CD4-positive, alpha-beta T cell treated with Interleukin-15 for 1 hour (primary cell): Measurements from ENCODE around the gene NT5C.
A peak's percentile ranks its signal among the peaks of the same experiment; 100 is the strongest.
"Not testable (repeated sequence)": the region's sequence is repeated elsewhere in the genome, so short reads cannot be mapped to it uniquely, and the experiment has no call there.

ENCODE experiments used
- DNase-seq: peaks from one replicate; pipeline ENCODE4 v3.0.0-alpha.2; 2020

The NT5C gene

GRCh38 chr17:75142236-75142971 lies 10.9 kb upstream of the NT5C start:
- no peak for DNase-seq

- DNase-seq: no peak
Observed at GRCh38 chr17:75138519-75138918, 7.0 kb upstream of the NT5C start.

- DNase-seq: not testable (repeated sequence)
Observed at GRCh38 chr17:75137762-75138161, 6.2 kb upstream of the NT5C start.

- no peak for DNase-seq
Observed at GRCh38 chr17:75135946-75136345, 4.4 kb upstream of the NT5C start.

- DNase-seq: no peak
Observed at GRCh38 chr17:75135452-75135851, 3.9 kb upstream of the NT5C start.

- DNase-seq: not testable (repeated sequence)
Observed at GRCh38 chr17:75133607-75134347, 2.2 kb upstream of the NT5C start.

GRCh38 chr17:75133001-75133400 lies 1.5 kb upstream of the NT5C start:
- no peak for DNase-seq

GRCh38 chr17:75132018-75133000 lies 767 bp upstream of the NT5C start:
- not testable (repeated sequence) for DNase-seq

- DNase-seq: no peak
Observed at GRCh38 chr17:75130632-75131277, 787 bp downstream of the NT5C start.

- DNase-seq: no peak
Observed at GRCh38 chr17:75130059-75130631, 1.4 kb downstream of the NT5C start.

- no peak for DNase-seq
Observed at GRCh38 chr17:75129576-75129975, 2.0 kb downstream of the NT5C start.

- no peak for DNase-seq
Observed at GRCh38 chr17:75128694-75129505, 2.6 kb downstream of the NT5C start.

- not testable (repeated sequence) for DNase-seq
Observed at GRCh38 chr17:75127936-75128335, 3.6 kb downstream of the NT5C start.

GRCh38 chr17:75126954-75127353 lies 4.6 kb downstream of the NT5C start:
- DNase-seq: no peak

GRCh38 chr17:75125984-75126383 lies 5.6 kb downstream of the NT5C start:
- no peak for DNase-seq

- DNase-seq: no peak
Observed at GRCh38 chr17:75124819-75125162, 6.8 kb downstream of the NT5C start.

- peak; percentile 62 for DNase-seq
Observed at GRCh38 chr17:75124041-75124818, 7.3 kb downstream of the NT5C start.

- DNase-seq: no peak
Observed at GRCh38 chr17:75118307-75118706, 13.2 kb downstream of the NT5C start.

GRCh38 chr17:75116737-75117136 lies 14.8 kb downstream of the NT5C start:
- DNase-seq: no peak

- DNase-seq: no peak
Observed at GRCh38 chr17:75115555-75115954, 16.0 kb downstream of the NT5C start.
